Neural progenitor cell (in vitro differentiated cells): Measurements from ENCODE around the gene GLOD4. TPM values are rescaled to one million over a fixed set of nuclear protein-coding genes. Genes with fewer than 3 reads are reported as not detected.
"Not testable (repeated sequence)": the region's sequence is repeated elsewhere in the genome, so short reads cannot be mapped to it uniquely, and the experiment has no call there.

ENCODE experiments used
- DNase-seq: peaks from one replicate; pipeline ENCODE4 v3.0.0-alpha.2; 2016; ENCODE audit warnings: low spot score
- H2AFZ ChIP-seq: fragments of 200-600 bp; sonication (generic); replicated peaks from 2 replicates; pipeline ENCODE4 v1.6.1; 2016; ENCODE audit warnings: antibody characterized with exemption
- H3F3A ChIP-seq: fragments of 200-600 bp; sonication (generic); 2 replicates; pipeline ENCODE4 v1.6.1; 2016; ENCODE audit warnings: antibody characterized with exemption, low read depth
- H3K27ac ChIP-seq: fragments of 200-600 bp; sonication (generic); 2 replicates; pipeline ENCODE4 v1.5.1; 2016; ENCODE audit warnings: mild to moderate bottlenecking
- H3K27me3 ChIP-seq: fragments of 200-600 bp; sonication (generic); 2 replicates; pipeline ENCODE4 v1.6.1; 2016; ENCODE audit warnings: mild to moderate bottlenecking, moderate library complexity
- H3K36me3 ChIP-seq: fragments of 200-600 bp; sonication (generic); 2 replicates; pipeline ENCODE4 v1.5.1; 2016
- H3K4me1 ChIP-seq: fragments of 200-600 bp; sonication (generic); 2 replicates; pipeline ENCODE4 v1.6.1; 2016; ENCODE audit warnings: mixed run types
- H3K4me2 ChIP-seq: fragments of 200-600 bp; sonication (generic); 2 replicates; pipeline ENCODE4 v1.6.1; 2016
- H3K4me3 ChIP-seq: fragments of 200-600 bp; sonication (generic); 2 replicates; pipeline ENCODE4 v1.5.1; 2016
- H3K79me2 ChIP-seq: fragments of 200-600 bp; sonication (generic); 2 replicates; pipeline ENCODE4 v1.6.1; 2016; ENCODE audit warnings: low read depth
- H3K9ac ChIP-seq: fragments of 200-600 bp; sonication (generic); 2 replicates; pipeline ENCODE4 v1.6.1; 2016
- H3K9me3 ChIP-seq: fragments of 200-600 bp; sonication (generic); 2 replicates; pipeline ENCODE4 v1.5.1; 2016; ENCODE audit warnings: low read depth
- H4K20me1 ChIP-seq: fragments of 200-600 bp; sonication (generic); 2 replicates; pipeline ENCODE4 v1.6.1; 2016; ENCODE audit warnings: low read depth
- H3K27ac Mint-ChIP-seq: 3 replicates; pipeline ENCODE4 v1.8.0; 2021; ENCODE audit warnings: mixed read lengths
- H3K27me3 Mint-ChIP-seq: 2 replicates; pipeline ENCODE4 v1.8.0; 2022; ENCODE audit warnings: low read depth, mild to moderate bottlenecking, inconsistent platforms, moderate library complexity, mixed read lengths; ENCODE audit not compliant: insufficient read depth
- H3K36me3 Mint-ChIP-seq: 3 replicates; pipeline ENCODE4 v1.8.0; 2021; ENCODE audit warnings: mixed read lengths
- H3K4me1 Mint-ChIP-seq: 3 replicates; pipeline ENCODE4 v1.8.0; 2021; ENCODE audit warnings: mixed read lengths
- H3K4me3 Mint-ChIP-seq: 3 replicates; pipeline ENCODE4 v1.8.0; 2021; ENCODE audit warnings: mild to moderate bottlenecking, moderate library complexity, mixed read lengths
- H3K9me3 Mint-ChIP-seq: 3 replicates; pipeline ENCODE4 v1.8.0; 2020; ENCODE audit warnings: mixed read lengths
- CTCF ChIP-seq: fragments of 200-600 bp; sonication (generic); IDR thresholded peaks from 2 replicates; pipeline ENCODE4 v1.5.1; 2017; ENCODE audit warnings: antibody characterized with exemption, mild to moderate bottlenecking
- EZH2 ChIP-seq: fragments of 200-600 bp; sonication (generic); IDR thresholded peaks from 2 replicates; pipeline ENCODE4 v1.6.1; 2017; ENCODE audit warnings: antibody characterized with exemption, mild to moderate bottlenecking, moderate library complexity
- EZH2phosphoT487 ChIP-seq: fragments of 200-600 bp; sonication (generic); IDR thresholded peaks from 2 replicates; pipeline ENCODE4 v1.6.1; 2017; ENCODE audit warnings: antibody characterized with exemption
- total RNA-seq: library from RNA; depleted of rRNA; stranded (reverse); fragments of >200 nt; gene quantifications from 2 replicates; pipeline ENCODE4 v1.2.3, GENCODE V29; 2015; ENCODE audit warnings: low replicate concordance

The GLOD4 gene
- 131 and 309 TPM in 2 replicates for total RNA-seq

GRCh38 chr17:781805-782731 is at the start of gene GLOD4, which contains the start of gene MRM3:
GLOD4 (minus strand) TSS chr17:782280; CDS start chr17:782255, 25 bp downstream.
MRM3 (plus strand) TSS chr17:782353; CDS start chr17:782379, 26 bp downstream.
- peak within 1 kb of the TSS; percentile 81 for H2AFZ ChIP-seq
- H3K4me2 ChIP-seq, result peak within 1 kb of the TSS; percentile 86
- peak; percentile 94 for DNase-seq
- H3K4me1 ChIP-seq, result peaks cover 16% of the 10 kb centered on the region
- H3K27ac ChIP-seq, result peak within 1 kb of the TSS; percentile 65
- peaks cover 85% of the 10 kb centered on the region for H3K79me2 ChIP-seq
- H3K4me1 Mint-ChIP-seq, result peaks cover 21% of the 10 kb centered on the region
- peak within 1 kb of the TSS; percentile 86 for H3K27ac Mint-ChIP-seq
- peaks cover 3% of the 10 kb centered on the region for H3K27me3 Mint-ChIP-seq
- no peaks in the 10 kb centered on the region for H3K27me3 ChIP-seq
- no peak for TF ChIP-seq EZH2phosphoT487
- TF ChIP-seq CTCF, result peak; percentile 51
- no peak for TF ChIP-seq EZH2
- no peaks in the 10 kb centered on the region for H3K9me3 Mint-ChIP-seq
- H3K36me3 Mint-ChIP-seq, result peaks cover 21% of the 10 kb centered on the region
- H3K4me3 Mint-ChIP-seq, result peak within 1 kb of the TSS; percentile 99
- H3K9ac ChIP-seq, result peak within 1 kb of the TSS; percentile 93
- no peaks in the 10 kb centered on the region for H3K36me3 ChIP-seq
- peaks cover 9% of the 10 kb centered on the region for H4K20me1 ChIP-seq
- H3F3A ChIP-seq, result no peaks in the 10 kb centered on the region
- peak within 1 kb of the TSS; percentile 99 for H3K4me3 ChIP-seq
- no peaks in the 10 kb centered on the region for H3K9me3 ChIP-seq

GRCh38 chr17:830950-831349 is 48.9 kb upstream of the GLOD4 start:
- DNase-seq, result no peak
- no peak overlapping the region for H3K4me2 ChIP-seq
- H4K20me1 ChIP-seq, result peaks cover 3% of the 10 kb centered on the region
- no peak overlapping the region for H3K9ac ChIP-seq
- peaks cover 19% of the 10 kb centered on the region for H3K79me2 ChIP-seq
- no peak overlapping the region for H3K4me3 Mint-ChIP-seq
- H3K4me3 ChIP-seq, result no peak overlapping the region
- H3K27ac ChIP-seq, result no peak overlapping the region
- H3K9me3 ChIP-seq, result no peaks in the 10 kb centered on the region
- H3K27me3 Mint-ChIP-seq, result no peaks in the 10 kb centered on the region
- H2AFZ ChIP-seq, result no peak overlapping the region
- H3K36me3 Mint-ChIP-seq, result peaks cover 25% of the 10 kb centered on the region
- no peaks in the 10 kb centered on the region for H3F3A ChIP-seq
- no peaks in the 10 kb centered on the region for H3K27me3 ChIP-seq
- H3K9me3 Mint-ChIP-seq, result peaks cover 29% of the 10 kb centered on the region
- no peak for TF ChIP-seq CTCF
- no peak for TF ChIP-seq EZH2phosphoT487
- no peak for TF ChIP-seq EZH2
- H3K4me1 ChIP-seq, result no peaks in the 10 kb centered on the region
- H3K36me3 ChIP-seq, result no peaks in the 10 kb centered on the region
- H3K4me1 Mint-ChIP-seq, result no peaks in the 10 kb centered on the region
- H3K27ac Mint-ChIP-seq, result no peak overlapping the region

GRCh38 chr17:830381-830780 is 48.3 kb upstream of the GLOD4 start:
- peaks cover 18% of the 10 kb centered on the region for H3K79me2 ChIP-seq
- peaks cover 28% of the 10 kb centered on the region for H3K36me3 Mint-ChIP-seq

GRCh38 chr17:829614-830013 is 47.5 kb upstream of the GLOD4 start:
- not testable (repeated sequence) for H3K36me3 ChIP-seq, H3K27ac ChIP-seq, H3K4me1 Mint-ChIP-seq, DNase-seq, H3K4me3 ChIP-seq, H3F3A ChIP-seq, H3K27me3 ChIP-seq, H3K4me2 ChIP-seq, H3K27ac Mint-ChIP-seq, H4K20me1 ChIP-seq, H3K9me3 ChIP-seq, H3K27me3 Mint-ChIP-seq, H3K9ac ChIP-seq, H3K4me1 ChIP-seq, H2AFZ ChIP-seq
- Mint-ChIP-seq H3K36me3 (peaks cover 28% of the 10 kb centered on the region), H3K4me3 (peak overlapping the region; percentile 60), H3K9me3 (peaks cover 23% of the 10 kb centered on the region)
- H3K79me2 ChIP-seq, result peaks cover 18% of the 10 kb centered on the region

More at GRCh38 chr17:830381-830780, 48.3 kb upstream of the GLOD4 start:
- no peaks in the 10 kb centered on the region for H3K36me3 ChIP-seq
- Mint-ChIP-seq H3K27ac (no peak overlapping the region), H3K4me1 (peaks cover 4% of the 10 kb centered on the region), H3K27me3 (no peaks in the 10 kb centered on the region), H3K4me3 (no peak overlapping the region), H3K9me3 (peaks cover 27% of the 10 kb centered on the region)
- no peak overlapping the region for H3K4me3 ChIP-seq
- H3F3A ChIP-seq, result no peaks in the 10 kb centered on the region
- H3K9me3 ChIP-seq, result no peaks in the 10 kb centered on the region
- no peaks in the 10 kb centered on the region for H3K27me3 ChIP-seq
- TF ChIP-seq EZH2phosphoT487 (no peak), EZH2 (no peak), CTCF (no peak)
- H3K9ac ChIP-seq, result no peak overlapping the region
- no peak overlapping the region for H3K4me2 ChIP-seq
- peaks cover 3% of the 10 kb centered on the region for H4K20me1 ChIP-seq
- no peak for DNase-seq
- H3K27ac ChIP-seq, result no peak overlapping the region
- H2AFZ ChIP-seq, result no peak overlapping the region
- no peaks in the 10 kb centered on the region for H3K4me1 ChIP-seq
